ENCODE data around the gene PDZD4. TPM values are rescaled to one million over a fixed set of nuclear protein-coding genes. Genes with fewer than 3 reads are reported as not detected.

PDZD4 gene
- total and polyA plus RNA-seq, 4 donors, result 0.15 to 1.8 (median 0.69) TPM

DNA sequence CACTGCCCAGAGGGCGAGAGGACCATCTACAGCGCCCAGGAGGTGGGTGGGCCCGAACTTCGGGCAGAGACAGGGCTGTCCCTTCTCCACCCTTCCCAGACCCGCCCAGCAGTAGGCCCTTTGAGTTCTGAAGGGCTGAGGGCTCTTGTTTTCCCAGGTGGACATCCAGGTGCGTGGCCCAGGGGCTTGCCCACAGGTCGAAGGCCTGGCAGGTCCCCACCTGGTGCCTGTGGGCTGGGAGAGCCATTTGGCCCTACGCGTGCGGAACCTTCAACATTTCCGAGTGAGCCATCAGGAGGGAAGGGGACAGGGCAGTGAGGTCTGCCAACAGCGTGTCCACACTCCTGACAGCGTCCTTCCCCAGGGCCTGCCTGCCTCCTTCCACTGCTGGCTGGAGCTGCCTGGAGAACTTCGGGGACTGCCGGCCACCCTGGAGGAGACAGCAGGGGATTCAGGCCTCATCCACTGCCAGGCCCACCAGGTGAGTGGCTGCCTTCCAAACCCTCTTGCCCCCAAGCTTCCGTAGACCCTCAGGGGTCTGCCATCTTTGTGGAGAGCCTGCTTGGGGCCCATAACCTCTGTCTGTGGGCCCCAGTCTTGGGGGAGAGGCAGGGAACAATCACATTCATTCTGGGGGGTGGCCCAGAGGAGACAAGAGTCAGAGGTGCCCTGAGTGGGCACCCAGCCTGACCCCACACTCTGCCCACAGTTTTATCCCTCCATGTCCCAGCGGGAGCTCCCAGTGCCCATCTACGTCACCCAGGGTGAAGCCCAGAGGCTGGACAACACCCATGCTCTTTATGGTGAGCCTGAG, 59.5 kb downstream of the PDZD4 start:
- Histone ChIP-seq H3K9ac (ENCODE audit: low read depth in 1 of 2, low read length in 2 of 2) (no peak overlapping the region), H3K27me3 (ENCODE audit: control insufficient read depth in 4 of 4, insufficient read depth in 4 of 4, low read length in 3 of 4) (no peaks in the 10 kb centered on the region), H3K27ac (ENCODE audit: low read depth in 1 of 2, low read length in 2 of 2) (no peak overlapping the region), H3K4me1 (ENCODE audit: control insufficient read depth in 4 of 4, insufficient read depth in 4 of 4, low read length in 3 of 4) (no peaks in the 10 kb centered on the region), H3K9me3 (ENCODE audit: control insufficient read depth in 4 of 4, low read length in 3 of 4) (no peaks in the 10 kb centered on the region), H3K36me3 (ENCODE audit: control insufficient read depth in 4 of 4, insufficient read depth in 3 of 4, low read depth in 1 of 4, low read length in 3 of 4) (no peaks in the 10 kb centered on the region), H3K4me3 (ENCODE audit: low read depth in 1 of 3, low read length in 3 of 3) (no peak overlapping the region)
- WGBS, result 92% methylated on average over 18 of the region's 18 CpGs
- TF ChIP-seq YY1 (IDR thresholded peaks at IDR 0.05), result no peak
- no peak for TF ChIP-seq HNF4A (conservative IDR thresholded peaks at IDR 0.05)
- TF ChIP-seq RXRA (IDR thresholded peaks at IDR 0.05), result no peak
- no peak for TF ChIP-seq FOXA2 (IDR thresholded peaks at IDR 0.05)
- no peak for TF ChIP-seq HNF4G (IDR thresholded peaks at IDR 0.05)
- TF ChIP-seq FOXA1 (IDR thresholded peaks at IDR 0.05), result no peak
- no peak for TF ChIP-seq JUND (IDR thresholded peaks at IDR 0.05)
- no peak for TF ChIP-seq SP1 (IDR thresholded peaks at IDR 0.05)
- no peak for TF ChIP-seq CTCF (IDR thresholded peaks at IDR 0.05; ENCODE audit: low read depth, low read length, missing input control)
- TF ChIP-seq, protein P1, sequence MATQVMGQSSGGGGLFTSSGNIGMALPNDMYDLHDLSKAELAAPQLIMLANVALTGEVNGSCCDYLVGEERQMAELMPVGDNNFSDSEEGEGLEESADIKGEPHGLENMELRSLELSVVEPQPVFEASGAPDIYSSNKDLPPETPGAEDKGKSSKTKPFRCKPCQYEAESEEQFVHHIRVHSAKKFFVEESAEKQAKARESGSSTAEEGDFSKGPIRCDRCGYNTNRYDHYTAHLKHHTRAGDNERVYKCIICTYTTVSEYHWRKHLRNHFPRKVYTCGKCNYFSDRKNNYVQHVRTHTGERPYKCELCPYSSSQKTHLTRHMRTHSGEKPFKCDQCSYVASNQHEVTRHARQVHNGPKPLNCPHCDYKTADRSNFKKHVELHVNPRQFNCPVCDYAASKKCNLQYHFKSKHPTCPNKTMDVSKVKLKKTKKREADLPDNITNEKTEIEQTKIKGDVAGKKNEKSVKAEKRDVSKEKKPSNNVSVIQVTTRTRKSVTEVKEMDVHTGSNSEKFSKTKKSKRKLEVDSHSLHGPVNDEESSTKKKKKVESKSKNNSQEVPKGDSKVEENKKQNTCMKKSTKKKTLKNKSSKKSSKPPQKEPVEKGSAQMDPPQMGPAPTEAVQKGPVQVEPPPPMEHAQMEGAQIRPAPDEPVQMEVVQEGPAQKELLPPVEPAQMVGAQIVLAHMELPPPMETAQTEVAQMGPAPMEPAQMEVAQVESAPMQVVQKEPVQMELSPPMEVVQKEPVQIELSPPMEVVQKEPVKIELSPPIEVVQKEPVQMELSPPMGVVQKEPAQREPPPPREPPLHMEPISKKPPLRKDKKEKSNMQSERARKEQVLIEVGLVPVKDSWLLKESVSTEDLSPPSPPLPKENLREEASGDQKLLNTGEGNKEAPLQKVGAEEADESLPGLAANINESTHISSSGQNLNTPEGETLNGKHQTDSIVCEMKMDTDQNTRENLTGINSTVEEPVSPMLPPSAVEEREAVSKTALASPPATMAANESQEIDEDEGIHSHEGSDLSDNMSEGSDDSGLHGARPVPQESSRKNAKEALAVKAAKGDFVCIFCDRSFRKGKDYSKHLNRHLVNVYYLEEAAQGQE (IDR thresholded peaks at IDR 0.05), result no peak
- TF ChIP-seq GABPA (IDR thresholded peaks at IDR 0.05 in 1 of 2, conservative IDR thresholded peaks at IDR 0.05 in 1 of 2), result no peak
- TF ChIP-seq NR2F2 (IDR thresholded peaks at IDR 0.05), result no peak
- no peak for TF ChIP-seq RAD21 (IDR thresholded peaks at IDR 0.05)
- no peak for TF ChIP-seq EGR1 (IDR thresholded peaks at IDR 0.05; ENCODE audit: low read depth in 2 of 2)
- TF ChIP-seq ATF3 (IDR thresholded peaks at IDR 0.05), result no peak
- TF ChIP-seq, protein P2, sequence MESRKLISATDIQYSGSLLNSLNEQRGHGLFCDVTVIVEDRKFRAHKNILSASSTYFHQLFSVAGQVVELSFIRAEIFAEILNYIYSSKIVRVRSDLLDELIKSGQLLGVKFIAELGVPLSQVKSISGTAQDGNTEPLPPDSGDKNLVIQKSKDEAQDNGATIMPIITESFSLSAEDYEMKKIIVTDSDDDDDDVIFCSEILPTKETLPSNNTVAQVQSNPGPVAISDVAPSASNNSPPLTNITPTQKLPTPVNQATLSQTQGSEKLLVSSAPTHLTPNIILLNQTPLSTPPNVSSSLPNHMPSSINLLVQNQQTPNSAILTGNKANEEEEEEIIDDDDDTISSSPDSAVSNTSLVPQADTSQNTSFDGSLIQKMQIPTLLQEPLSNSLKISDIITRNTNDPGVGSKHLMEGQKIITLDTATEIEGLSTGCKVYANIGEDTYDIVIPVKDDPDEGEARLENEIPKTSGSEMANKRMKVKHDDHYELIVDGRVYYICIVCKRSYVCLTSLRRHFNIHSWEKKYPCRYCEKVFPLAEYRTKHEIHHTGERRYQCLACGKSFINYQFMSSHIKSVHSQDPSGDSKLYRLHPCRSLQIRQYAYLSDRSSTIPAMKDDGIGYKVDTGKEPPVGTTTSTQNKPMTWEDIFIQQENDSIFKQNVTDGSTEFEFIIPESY (IDR thresholded peaks at IDR 0.05), result no peak
- no peak for TF ChIP-seq MAX (IDR thresholded peaks at IDR 0.05)
- TF ChIP-seq TAF1 (conservative IDR thresholded peaks at IDR 0.05), result no peak
- DNase-seq (ENCODE audit: low spot score), result no peak

All from liver (tissue), 9 donors.